ENCODE measurements around the gene MAPKAP1.
"Not testable (repeated sequence)": the region's sequence is repeated elsewhere in the genome, so short reads cannot be mapped to it uniquely, and the experiment has no call there.

The MAPKAP1 gene

DNA sequence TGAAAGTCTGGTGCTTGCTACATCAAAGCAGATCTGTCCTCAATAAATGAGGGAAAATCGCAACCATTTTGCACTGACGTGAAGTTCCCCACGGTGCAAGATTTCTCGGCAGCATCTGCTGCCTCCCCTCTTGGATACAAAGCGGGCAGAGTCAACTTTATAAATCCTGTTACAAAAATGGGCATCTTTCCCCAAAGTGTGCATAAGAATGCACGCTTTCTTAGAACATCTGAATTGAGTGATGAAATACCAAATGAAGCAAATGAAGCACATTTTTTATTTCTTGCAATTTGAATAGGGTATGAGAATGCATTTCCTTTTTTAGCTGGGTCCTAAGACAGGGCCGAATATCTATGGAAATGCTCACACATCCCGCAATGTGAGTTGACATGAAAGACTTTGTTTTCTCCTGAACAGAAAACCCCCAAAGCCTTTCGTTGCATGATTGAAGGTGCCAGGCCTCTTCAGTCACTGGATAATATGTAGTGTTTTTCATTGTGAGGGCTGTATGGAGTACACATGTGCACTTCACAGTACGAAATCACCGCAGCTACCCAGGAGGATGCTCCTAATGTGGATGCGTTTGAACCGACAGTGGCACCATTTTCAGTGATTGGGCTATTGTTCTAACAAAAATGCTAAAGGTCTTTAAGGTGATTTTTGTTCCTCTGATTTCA, 19.6 kb upstream of the MAPKAP1 start:
- no peak for DNase-seq

- no peak for DNase-seq
These were observed 430 bp upstream of the MAPKAP1 start for GRCh38 chr9:125707472-125707804.

GRCh38 chr9:125705893-125706292, 1.1 kb downstream of the MAPKAP1 start:
- no peak for DNase-seq

- no peak for DNase-seq
These were observed 3.3 kb downstream of the MAPKAP1 start for GRCh38 chr9:125703662-125704061.

DNA sequence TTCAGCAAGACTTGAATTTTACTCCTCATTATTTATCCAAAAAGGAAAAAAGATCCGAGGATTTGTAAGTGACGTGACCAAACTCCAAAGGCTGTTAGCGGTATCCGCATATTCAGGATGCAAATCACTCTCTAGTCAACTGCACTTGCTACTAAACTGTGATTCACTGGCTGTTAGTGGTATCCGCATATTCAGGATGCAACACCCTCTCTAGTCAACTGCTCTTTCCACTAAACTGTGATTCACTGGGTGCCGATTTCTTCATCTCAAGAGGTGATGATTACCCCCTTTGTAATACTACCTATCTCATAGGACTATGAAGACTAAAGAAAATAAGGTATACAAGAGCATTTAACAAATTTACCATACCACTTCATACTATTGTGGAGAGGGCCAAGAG, 5.7 kb downstream of the MAPKAP1 start:
- DNase-seq: no peak

DNA sequence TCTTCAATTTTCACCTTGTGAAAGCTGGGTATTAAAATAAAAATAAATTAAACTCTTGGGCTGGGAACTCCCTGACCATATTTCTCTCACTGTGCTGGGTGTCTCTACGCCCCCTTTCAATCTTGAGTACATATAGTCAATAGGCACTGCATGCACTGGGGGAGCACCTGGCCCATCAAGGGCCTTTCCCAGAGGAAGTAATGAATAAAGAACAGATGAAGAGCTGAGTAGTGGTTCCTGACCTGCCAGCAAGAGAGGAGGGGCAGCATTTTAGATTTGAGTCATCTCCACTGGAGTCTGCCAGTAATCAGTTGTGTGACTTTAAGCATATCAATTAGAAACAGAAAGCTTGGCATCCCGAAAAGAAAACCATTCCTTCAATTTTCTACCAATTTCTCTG, 6.2 kb downstream of the MAPKAP1 start:
- DNase-seq: no peak

GRCh38 chr9:125699870-125700269, 7.1 kb downstream of the MAPKAP1 start:
- DNase-seq: no peak

DNA sequence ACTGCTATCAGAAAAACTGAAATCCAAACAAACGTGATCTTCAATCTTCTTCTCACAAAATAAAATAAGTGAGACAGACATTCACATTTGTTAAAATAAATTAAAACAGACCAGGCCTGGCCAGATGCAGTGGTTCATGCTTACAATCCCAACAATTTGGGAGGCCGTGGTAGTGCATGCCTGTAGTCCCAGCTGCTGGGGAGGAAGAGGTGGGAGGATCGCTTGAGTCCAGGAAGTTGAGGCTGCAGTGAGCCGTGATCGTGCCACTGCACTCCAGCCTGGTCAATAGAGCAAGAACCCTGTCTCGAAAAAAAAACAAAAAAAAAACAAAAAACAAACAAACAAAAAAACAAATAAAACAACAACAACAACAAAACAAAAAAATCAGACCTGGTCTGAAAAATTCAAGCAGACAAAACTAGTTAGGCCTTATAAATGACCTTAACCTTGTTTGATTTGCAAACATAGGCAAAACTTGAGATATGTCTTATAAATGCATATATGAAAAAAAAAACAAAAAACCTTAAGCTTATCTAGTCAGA, 10.8 kb downstream of the MAPKAP1 start:
- DNase-seq: no peak

DNA sequence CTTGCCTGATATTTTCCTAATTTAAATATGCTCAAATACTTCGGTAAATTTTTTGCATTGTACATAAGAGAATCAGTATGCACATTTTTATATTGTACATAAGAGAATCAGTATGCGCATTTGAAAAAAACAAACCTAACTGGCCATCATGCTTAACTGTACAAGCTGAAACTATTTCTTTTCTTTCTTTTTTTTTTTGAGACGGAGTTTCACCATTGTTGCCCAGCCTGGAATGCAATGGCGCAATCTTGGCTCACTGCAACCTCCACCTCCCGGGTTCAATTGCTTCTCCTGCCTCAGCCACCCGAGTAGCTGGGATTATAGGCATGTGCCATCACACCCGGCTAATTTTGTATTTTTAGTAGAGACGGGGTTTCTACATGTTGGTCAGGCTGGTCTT, 11.5 kb downstream of the MAPKAP1 start:
- DNase-seq: not testable (repeated sequence)

DNA sequence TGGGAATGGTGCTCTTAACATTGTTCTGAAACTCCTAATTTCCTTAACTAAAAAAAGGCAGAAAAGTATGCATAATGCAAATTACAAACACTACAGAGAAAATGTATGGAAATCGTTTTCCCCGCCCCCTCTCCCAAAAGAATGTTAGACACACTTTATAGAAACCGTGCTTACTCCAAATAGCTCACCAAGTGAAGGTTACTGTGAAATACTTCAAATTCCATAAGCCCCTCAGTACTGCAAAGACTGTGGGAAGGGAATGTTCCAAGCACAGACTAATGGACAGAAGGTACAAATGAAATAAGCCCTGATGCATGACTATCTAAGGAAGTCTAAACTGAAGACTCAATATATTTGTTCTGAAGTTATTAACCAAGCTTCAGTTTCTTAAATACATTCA, 12.5 kb downstream of the MAPKAP1 start:
- no peak for DNase-seq

DNA sequence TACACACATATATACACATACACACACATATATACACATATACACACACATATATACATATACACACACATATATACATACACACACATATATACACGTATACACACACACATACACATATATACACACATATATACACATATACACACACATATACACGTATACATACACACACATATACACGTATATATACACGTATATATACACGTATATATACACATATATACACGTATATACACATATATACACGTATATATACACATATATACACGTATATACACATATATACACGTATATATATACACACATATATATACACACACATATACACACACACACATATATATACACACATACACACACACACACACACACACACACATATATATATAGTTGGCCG, 13.5 kb downstream of the MAPKAP1 start:
- not testable (repeated sequence) for DNase-seq

GRCh38 chr9:125691869-125692268, 15.1 kb downstream of the MAPKAP1 start:
- no peak for DNase-seq

DNA sequence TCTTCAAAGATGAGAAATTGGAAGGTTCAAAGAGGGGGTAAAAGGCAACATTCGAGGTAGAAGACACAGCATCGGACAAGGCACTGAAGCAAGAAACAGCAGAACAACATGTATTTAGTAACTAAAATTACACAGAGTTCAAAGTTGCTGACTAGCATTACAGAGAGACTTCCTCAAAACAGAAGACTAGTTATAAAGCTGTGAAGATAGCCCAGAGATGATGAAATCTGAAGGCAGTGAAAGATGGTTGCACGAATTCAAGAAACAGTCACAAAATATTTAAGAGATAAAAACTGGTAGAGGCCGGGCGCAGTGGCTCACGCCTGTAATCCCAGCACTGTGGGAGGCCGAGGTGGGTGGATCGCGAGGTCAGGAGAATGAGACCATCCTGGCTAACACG, 16.3 kb downstream of the MAPKAP1 start:
- no peak for DNase-seq

GRCh38 chr9:125687163-125687863, 19.7 kb downstream of the MAPKAP1 start:
- DNase-seq: no peak

GRCh38 chr9:125685167-125685566, 21.8 kb downstream of the MAPKAP1 start:
- no peak for DNase-seq

DNA sequence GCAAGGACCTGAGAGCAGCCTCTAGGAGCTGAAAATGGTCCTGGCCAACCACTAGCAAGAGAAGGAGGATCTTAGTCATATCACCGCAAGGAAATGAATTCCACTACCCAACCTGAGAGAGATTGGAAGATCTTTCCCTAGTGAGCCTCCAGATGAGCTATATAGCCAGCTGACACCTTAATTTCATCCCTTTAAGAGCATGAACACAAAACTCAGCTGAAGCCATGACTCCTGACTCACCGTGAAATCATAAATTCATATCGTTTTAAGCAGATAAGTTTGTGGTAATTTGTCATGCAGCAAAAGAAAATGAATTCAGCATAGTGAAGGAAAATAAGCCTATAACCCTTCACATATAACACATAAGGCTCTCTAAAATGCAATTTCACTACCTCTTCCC, 23.5 kb downstream of the MAPKAP1 start:
- DNase-seq: no peak

DNA sequence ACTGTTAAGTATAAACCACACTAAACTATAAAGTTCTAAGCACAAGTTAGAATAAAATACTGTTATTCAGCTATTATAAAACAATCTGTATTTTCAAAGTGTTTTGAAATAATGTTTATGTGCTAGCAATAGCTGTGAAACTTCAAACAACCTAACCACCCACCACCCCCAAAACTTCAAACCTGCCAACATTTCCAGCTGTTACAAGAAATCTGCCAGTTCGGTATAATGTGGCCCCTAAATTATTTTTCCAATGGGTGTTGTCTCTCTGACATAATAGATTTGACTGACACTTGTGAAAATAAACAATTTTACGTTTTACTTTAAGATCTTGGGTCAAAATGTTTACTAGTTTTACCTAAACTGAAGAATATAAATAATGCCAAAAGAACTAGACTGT, 24.7 kb downstream of the MAPKAP1 start:
- DNase-seq: no peak

GRCh38 chr9:125681657-125682056, 25.4 kb downstream of the MAPKAP1 start:
- no peak for DNase-seq

GRCh38 chr9:125681086-125681622, 25.9 kb downstream of the MAPKAP1 start:
- DNase-seq: no peak

- no peak for DNase-seq
These were observed 26.6 kb downstream of the MAPKAP1 start for GRCh38 chr9:125680445-125680844.

GRCh38 chr9:125679597-125680189, 27.3 kb downstream of the MAPKAP1 start:
- no peak for DNase-seq

GRCh38 chr9:125674981-125675973, 31.7 kb downstream of the MAPKAP1 start:
- DNase-seq: no peak

GRCh38 chr9:125672876-125673275, 34.1 kb downstream of the MAPKAP1 start:
- DNase-seq: no peak
